Skeletal muscle tissue (tissue), 4 donors: ENCODE data around the gene CHST13. TPM values are rescaled to one million over a fixed set of nuclear protein-coding genes. Genes with fewer than 3 reads are reported as not detected.
A peak's percentile ranks its signal among the peaks of the same experiment; 100 is the strongest.

Source experiments
- H3K27ac ChIP-seq: one replicate; pipeline ENCODE4 v1.7.0; 2013; ENCODE audit warnings: mild to moderate bottlenecking, low read depth, low read length, inconsistent platforms
- H3K27me3 ChIP-seq, 3 donors: one replicate each; pipeline ENCODE4 v1.7.0; 2013; ENCODE audit warnings: low read length in 3 of 3; ENCODE audit not compliant: control insufficient read depth in 3 of 3, insufficient read depth in 3 of 3
- H3K36me3 ChIP-seq, 3 donors: one replicate each; pipeline ENCODE4 v1.7.0; 2013; ENCODE audit warnings: low read length in 3 of 3; ENCODE audit not compliant: control insufficient read depth in 3 of 3, insufficient read depth in 3 of 3
- H3K4me1 ChIP-seq, 3 donors: one replicate each; pipeline ENCODE4 v1.7.0; 2013; ENCODE audit warnings: low read length in 3 of 3, mild to moderate bottlenecking in 3 of 3; ENCODE audit not compliant: control insufficient read depth in 3 of 3, insufficient read depth in 3 of 3
- H3K4me3 ChIP-seq, 3 donors: one replicate each; pipeline ENCODE4 v1.7.0; 2013; ENCODE audit warnings: low read length in 3 of 3
- H3K9ac ChIP-seq, 3 donors: one replicate each; pipeline ENCODE4 v1.7.0; 2013; ENCODE audit warnings: low read length in 3 of 3, mild to moderate bottlenecking in 3 of 3, moderate library complexity in 2 of 3, low read depth in 1 of 3
- H3K9me3 ChIP-seq, 3 donors: one replicate each; pipeline ENCODE4 v1.7.0; 2013; ENCODE audit warnings: low read length in 3 of 3; ENCODE audit not compliant: control insufficient read depth in 3 of 3
- total RNA-seq: library from RNA; depleted of rRNA; stranded (reverse); fragments of >200 nt; gene quantifications from one replicate; pipeline ENCODE4 v1.2.3, GENCODE V29; 2014
- donor health status: Osteomylitis.

Gene CHST13
- total RNA-seq, 1 donor from 2014 or later, result not detected

- no peaks in the 10 kb centered on the region for H3K36me3 ChIP-seq
Observed at GRCh38 chr3:126480861-126481260, 43.1 kb upstream of the CHST13 start.

GRCh38 chr3:126481808-126482502, 42.0 kb upstream of the CHST13 start:
- Histone ChIP-seq H3K27ac (no peak overlapping the region), H3K9me3 (no peaks in the 10 kb centered on the region), H3K4me1 (peaks cover 18 to 53% (median 34%) of the 10 kb centered on the region in 3 donors), H3K36me3 (no peaks in the 10 kb centered on the region), H3K27me3 (no peaks in the 10 kb centered on the region), H3K4me3 (no peak overlapping the region), H3K9ac (peak overlapping the region in 1 of 3 donors; percentile 40)

More at GRCh38 chr3:126480861-126481260, 43.1 kb upstream of the CHST13 start:
- H3K4me1 ChIP-seq, result peaks cover 15 to 47% (median 33%) of the 10 kb centered on the region in 3 donors
- peak overlapping the region in 2 of 3 donors; percentile 40 to 51 for H3K9ac ChIP-seq
- H3K27me3 ChIP-seq, result no peaks in the 10 kb centered on the region
- no peak overlapping the region for H3K4me3 ChIP-seq
- H3K9me3 ChIP-seq, result no peaks in the 10 kb centered on the region
- no peak overlapping the region for H3K27ac ChIP-seq

GRCh38 chr3:126482503-126483255, 41.3 kb upstream of the CHST13 start:
- Histone ChIP-seq H3K9ac (no peak overlapping the region), H3K4me3 (no peak overlapping the region), H3K4me1 (peaks cover 25 to 60% (median 41%) of the 10 kb centered on the region in 3 donors), H3K27ac (no peak overlapping the region), H3K36me3 (no peaks in the 10 kb centered on the region), H3K27me3 (no peaks in the 10 kb centered on the region), H3K9me3 (no peaks in the 10 kb centered on the region)

GRCh38 chr3:126483321-126483761, 40.6 kb upstream of the CHST13 start:
- no peak overlapping the region for H3K27ac ChIP-seq
- H3K27me3 ChIP-seq, result no peaks in the 10 kb centered on the region
- H3K9ac ChIP-seq, result peak overlapping the region in 1 of 3 donors; percentile 35
- H3K4me3 ChIP-seq, result no peak overlapping the region
- H3K9me3 ChIP-seq, result no peaks in the 10 kb centered on the region
- peaks cover 27 to 62% (median 44%) of the 10 kb centered on the region in 3 donors for H3K4me1 ChIP-seq
- no peaks in the 10 kb centered on the region for H3K36me3 ChIP-seq

GRCh38 chr3:126484148-126484547, 39.8 kb upstream of the CHST13 start:
- Histone ChIP-seq H3K9me3 (no peaks in the 10 kb centered on the region), H3K9ac (peak overlapping the region in 2 of 3 donors; percentile 53 to 79), H3K27me3 (no peaks in the 10 kb centered on the region), H3K27ac (no peak overlapping the region), H3K36me3 (no peaks in the 10 kb centered on the region), H3K4me1 (peaks cover 27 to 62% (median 44%) of the 10 kb centered on the region in 3 donors), H3K4me3 (peak overlapping the region in 1 of 3 donors; percentile 24)

- Histone ChIP-seq H3K4me1 (peaks cover 27 to 62% (median 44%) of the 10 kb centered on the region in 3 donors), H3K4me3 (peak overlapping the region in 2 of 3 donors; percentile 24 to 49), H3K27me3 (no peaks in the 10 kb centered on the region), H3K36me3 (no peaks in the 10 kb centered on the region), H3K9ac (peak overlapping the region in 2 of 3 donors; percentile 53 to 79), H3K9me3 (no peaks in the 10 kb centered on the region), H3K27ac (no peak overlapping the region)
Observed at GRCh38 chr3:126484662-126485061, 39.3 kb upstream of the CHST13 start.

- H3K36me3 ChIP-seq, result no peaks in the 10 kb centered on the region
- H3K4me1 ChIP-seq, result peaks cover 27 to 63% (median 47%) of the 10 kb centered on the region in 3 donors
- no peak overlapping the region for H3K4me3 ChIP-seq
- no peak overlapping the region for H3K27ac ChIP-seq
- H3K27me3 ChIP-seq, result no peaks in the 10 kb centered on the region
- no peaks in the 10 kb centered on the region for H3K9me3 ChIP-seq
- H3K9ac ChIP-seq, result no peak overlapping the region
Observed at GRCh38 chr3:126485176-126485897, 38.6 kb upstream of the CHST13 start.

- no peaks in the 10 kb centered on the region for H3K36me3 ChIP-seq
- no peak overlapping the region for H3K27ac ChIP-seq
- no peak overlapping the region for H3K4me3 ChIP-seq
- no peaks in the 10 kb centered on the region for H3K27me3 ChIP-seq
- no peaks in the 10 kb centered on the region for H3K9me3 ChIP-seq
- H3K9ac ChIP-seq, result no peak overlapping the region
- H3K4me1 ChIP-seq, result peaks cover 30 to 65% (median 52%) of the 10 kb centered on the region in 3 donors
Observed at GRCh38 chr3:126485956-126486355, 38.0 kb upstream of the CHST13 start.

GRCh38 chr3:126486360-126486847, 37.6 kb upstream of the CHST13 start:
- no peaks in the 10 kb centered on the region for H3K9me3 ChIP-seq
- peak overlapping the region in 1 of 3 donors; percentile 6 for H3K4me3 ChIP-seq
- H3K9ac ChIP-seq, result peak overlapping the region in 1 of 3 donors; percentile 40
- no peaks in the 10 kb centered on the region for H3K36me3 ChIP-seq
- H3K27me3 ChIP-seq, result no peaks in the 10 kb centered on the region
- peak overlapping the region; percentile 26 for H3K27ac ChIP-seq
- peaks cover 33 to 65% (median 56%) of the 10 kb centered on the region in 3 donors for H3K4me1 ChIP-seq
